OCI-LY3 (cell line): ENCODE results near the gene P2RX7.

Experiments used
- CTCF ChIP-seq: fragments of 200-600, 300-600 bp; sonication (generic); IDR thresholded peaks from 2 replicates; pipeline ENCODE4 v1.5.1; 2014; ENCODE audit warnings: antibody characterized with exemption, low read length, low read depth
- EZH2phosphoT487 ChIP-seq: fragments of 200-600 bp; shearing (Covaris generic); IDR thresholded peaks from 2 replicates; pipeline ENCODE4 v1.6.1; 2018; ENCODE audit warnings: antibody characterized with exemption, mixed run types, low read depth

GRCh38 chr12:121219353-121219986, 86.8 kb downstream of the P2RX7 start:
- TF ChIP-seq CTCF: no peak
- TF ChIP-seq EZH2phosphoT487: no peak
